DOHH2 (cell line): ENCODE data around the gene HCN4.

ENCODE experiments used
- H3F3A ChIP-seq: fragments of 200-600 bp; sonication (generic), shearing (Covaris generic); 2 replicates; pipeline ENCODE4 v1.6.0; 2016; ENCODE audit warnings: antibody characterized with exemption, mild to moderate bottlenecking; ENCODE audit not compliant: control insufficient read depth, insufficient read depth
- H3K27ac ChIP-seq: fragments of 200-600 bp; sonication (generic); 2 replicates; pipeline ENCODE4 v1.5.1; 2014; ENCODE audit warnings: low read depth, mild to moderate bottlenecking, low read length, moderate library complexity
- H3K27me3 ChIP-seq: fragments of 200-600 bp; sonication (generic); 2 replicates; pipeline ENCODE4 v1.6.1; 2014; ENCODE audit warnings: mild to moderate bottlenecking, low read length, mixed read lengths; ENCODE audit not compliant: control insufficient read depth
- H3K36me3 ChIP-seq: fragments of 200-600 bp; sonication (generic); 2 replicates; pipeline ENCODE4 v1.6.1; 2014; ENCODE audit warnings: mild to moderate bottlenecking, low read length, moderate library complexity, mixed read lengths; ENCODE audit not compliant: control insufficient read depth
- H3K4me1 ChIP-seq: fragments of 200-600 bp; sonication (generic); 2 replicates; pipeline ENCODE4 v1.6.1; 2014; ENCODE audit warnings: mild to moderate bottlenecking, low read length, mixed read lengths; ENCODE audit not compliant: control insufficient read depth
- H3K4me2 ChIP-seq: fragments of 200-600 bp; sonication (generic); 2 replicates; pipeline ENCODE4 v1.6.0; 2014; ENCODE audit warnings: mild to moderate bottlenecking, low read length, moderate library complexity
- H3K4me3 ChIP-seq: fragments of 200-600 bp; sonication (generic); 2 replicates; pipeline ENCODE4 v1.5.1; 2014; ENCODE audit warnings: mild to moderate bottlenecking, low read length, mixed read lengths
- H3K79me2 ChIP-seq: fragments of 200-600 bp; sonication (generic); 2 replicates; pipeline ENCODE4 v1.6.1; 2014; ENCODE audit warnings: mild to moderate bottlenecking, low read length, mixed read lengths; ENCODE audit not compliant: control insufficient read depth
- H3K9me2 ChIP-seq: fragments of 200-600 bp; sonication (generic); replicated peaks from 2 replicates; pipeline ENCODE4 v1.6.1; 2014; ENCODE audit warnings: mild to moderate bottlenecking, low read length, mixed read lengths; ENCODE audit not compliant: control insufficient read depth
- H3K9me3 ChIP-seq: fragments of 200-600 bp; sonication (generic); 2 replicates; pipeline ENCODE4 v1.6.1; 2014; ENCODE audit warnings: antibody characterized with exemption, low read length, mixed read lengths; ENCODE audit not compliant: control insufficient read depth, insufficient read depth
- H4K20me1 ChIP-seq: fragments of 200-600 bp; sonication (generic); 2 replicates; pipeline ENCODE4 v1.6.0; 2014; ENCODE audit warnings: low read depth, mild to moderate bottlenecking, antibody characterized with exemption, low read length, moderate library complexity; ENCODE audit not compliant: control insufficient read depth, insufficient read depth
- CTCF ChIP-seq: fragments of 200-600 bp; sonication (generic); IDR thresholded peaks from one replicate; pipeline ENCODE4 v1.5.1; 2014; ENCODE audit warnings: antibody characterized with exemption, mild to moderate bottlenecking, low read depth, low read length; ENCODE audit not compliant: poor library complexity, severe bottlenecking
- EZH2phosphoT487 ChIP-seq: fragments of 200-600 bp; sonication (generic); IDR thresholded peaks from 2 replicates; pipeline ENCODE4 v1.6.1; 2017; ENCODE audit warnings: borderline replicate concordance, mild to moderate bottlenecking, antibody characterized with exemption, low read length, moderate library complexity, mixed read lengths

Gene HCN4

DNA sequence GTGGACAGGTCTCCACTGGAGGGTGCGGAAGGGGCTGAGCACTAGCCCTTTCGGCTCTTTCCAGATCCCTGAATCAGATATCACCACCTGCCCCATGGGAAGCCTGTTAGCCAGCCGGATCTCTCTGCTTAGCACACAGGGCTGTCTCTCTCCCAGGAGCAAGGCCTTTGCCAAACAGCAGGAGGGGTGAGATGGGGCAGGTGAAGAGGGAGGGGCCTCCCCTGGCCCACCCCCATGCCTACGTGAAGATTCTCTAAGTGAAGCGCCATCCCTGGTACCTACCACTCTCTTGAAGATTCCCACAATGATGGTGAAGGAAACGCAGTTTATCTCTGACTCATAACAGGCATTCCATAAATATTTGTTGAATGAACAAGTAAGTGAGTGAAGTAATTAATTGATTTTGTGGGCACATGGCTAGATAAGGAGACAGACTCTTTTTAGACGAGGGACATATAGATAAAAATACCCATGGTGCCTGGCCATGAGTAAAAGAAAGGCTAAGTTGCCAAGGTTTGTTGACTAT lies 19.6 kb upstream of the HCN4 start:
- no peaks in the 10 kb centered on the region for H3K27me3 ChIP-seq
- no peaks in the 10 kb centered on the region for H3K36me3 ChIP-seq
- no peaks in the 10 kb centered on the region for H3K79me2 ChIP-seq
- TF ChIP-seq EZH2phosphoT487 (no peak), CTCF (no peak)
- no peak overlapping the region for H3K27ac ChIP-seq
- no peaks in the 10 kb centered on the region for H3F3A ChIP-seq
- no peaks in the 10 kb centered on the region for H3K9me3 ChIP-seq
- H3K9me2 ChIP-seq: no peaks in the 10 kb centered on the region
- no peak overlapping the region for H3K4me2 ChIP-seq
- no peaks in the 10 kb centered on the region for H3K4me1 ChIP-seq
- no peaks in the 10 kb centered on the region for H4K20me1 ChIP-seq
- H3K4me3 ChIP-seq: no peak overlapping the region

- TF ChIP-seq EZH2phosphoT487: no peak
- no peak for TF ChIP-seq CTCF
- no peak overlapping the region for H3K4me3 ChIP-seq
- H3K9me3 ChIP-seq: no peaks in the 10 kb centered on the region
- H3K4me1 ChIP-seq: no peaks in the 10 kb centered on the region
- H3K36me3 ChIP-seq: no peaks in the 10 kb centered on the region
- H3K27me3 ChIP-seq: no peaks in the 10 kb centered on the region
- no peak overlapping the region for H3K27ac ChIP-seq
- H3K79me2 ChIP-seq: no peaks in the 10 kb centered on the region
- H3K4me2 ChIP-seq: no peak overlapping the region
- no peaks in the 10 kb centered on the region for H3K9me2 ChIP-seq
- H4K20me1 ChIP-seq: no peaks in the 10 kb centered on the region
- H3F3A ChIP-seq: no peaks in the 10 kb centered on the region
Measured at GRCh38 chr15:73387507-73388255, 18.9 kb upstream of the HCN4 start.

DNA sequence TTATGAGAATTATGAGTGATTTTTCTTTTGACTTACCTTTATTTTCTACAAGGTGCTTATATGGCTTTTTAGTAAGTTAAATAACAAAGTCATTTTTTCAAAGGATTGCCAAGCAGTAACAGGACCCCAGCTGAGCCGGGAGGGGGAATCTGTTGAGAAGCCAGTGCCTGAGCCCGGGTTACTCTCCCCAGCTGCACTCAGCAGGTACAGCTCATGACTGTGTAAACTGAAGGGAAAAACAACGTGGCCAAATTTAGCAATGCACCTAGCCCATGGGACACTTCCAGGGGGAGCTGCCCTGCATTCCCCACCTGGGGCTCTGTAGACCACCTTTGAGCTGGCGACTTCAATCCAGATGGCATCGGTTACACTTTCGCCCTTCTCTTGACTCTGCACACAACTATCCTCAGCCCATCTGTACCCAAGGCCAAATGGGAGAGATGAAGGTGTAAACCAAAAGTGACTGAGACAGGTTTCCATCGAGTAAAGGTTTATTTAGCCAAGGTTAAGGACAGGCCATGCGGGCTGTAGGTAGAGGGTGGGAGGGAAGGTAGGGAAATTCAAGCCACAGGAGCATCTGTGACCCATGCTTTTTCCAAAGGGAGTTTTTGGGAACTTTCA lies 18.2 kb upstream of the HCN4 start:
- Histone ChIP-seq H3F3A (no peaks in the 10 kb centered on the region), H3K9me3 (no peaks in the 10 kb centered on the region), H3K9me2 (no peaks in the 10 kb centered on the region), H3K4me1 (no peaks in the 10 kb centered on the region), H3K36me3 (no peaks in the 10 kb centered on the region), H3K27me3 (no peaks in the 10 kb centered on the region), H4K20me1 (no peaks in the 10 kb centered on the region), H3K27ac (no peak overlapping the region), H3K79me2 (no peaks in the 10 kb centered on the region), H3K4me2 (no peak overlapping the region), H3K4me3 (no peak overlapping the region)
- no peak for TF ChIP-seq EZH2phosphoT487
- TF ChIP-seq CTCF: no peak
